Fibroblast of peridontal ligament (primary cell): ENCODE data around the gene SNAI3.
A peak's percentile ranks its signal among the peaks of the same experiment; 100 is the strongest.

ENCODE experiments used
- DNase-seq: peaks from one replicate; pipeline ENCODE4 v3.0.0-alpha.2; 2010; ENCODE audit errors: extremely low read depth

Gene SNAI3

DNA sequence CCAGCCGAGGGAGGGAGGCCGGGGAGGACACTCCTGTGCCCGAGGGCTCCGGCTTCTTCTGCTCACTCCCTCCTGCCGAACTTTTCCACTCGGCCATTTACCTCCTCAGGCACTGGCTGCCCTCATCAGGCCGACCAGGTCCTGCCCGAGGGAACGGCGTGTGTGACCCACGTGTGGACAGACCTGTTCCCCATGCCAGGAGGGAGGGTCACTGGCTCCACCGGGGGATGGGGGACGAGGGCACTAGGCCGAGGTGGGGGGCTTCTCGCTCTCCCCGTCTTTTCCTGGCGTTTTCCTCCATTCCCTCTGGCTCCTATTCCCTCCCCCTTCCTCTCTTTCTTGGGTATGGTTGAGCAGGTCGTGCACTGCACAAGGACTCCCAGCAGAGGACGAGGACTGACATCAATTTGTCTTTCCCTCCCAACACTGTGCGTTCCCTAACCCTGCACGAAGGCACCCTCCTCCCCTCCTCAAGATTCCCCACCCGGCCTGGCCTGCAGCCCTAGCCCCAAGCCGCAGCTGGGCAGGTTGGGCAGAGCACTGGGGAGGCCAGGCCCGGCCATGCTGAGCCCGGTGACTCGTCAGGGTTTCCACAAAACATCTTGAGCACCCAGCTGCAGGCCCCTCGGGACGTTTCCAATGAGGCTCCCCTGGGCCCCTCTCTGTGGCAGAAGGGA is 51.2 kb downstream of the SNAI3 start:
- DNase-seq, result no peak

DNA sequence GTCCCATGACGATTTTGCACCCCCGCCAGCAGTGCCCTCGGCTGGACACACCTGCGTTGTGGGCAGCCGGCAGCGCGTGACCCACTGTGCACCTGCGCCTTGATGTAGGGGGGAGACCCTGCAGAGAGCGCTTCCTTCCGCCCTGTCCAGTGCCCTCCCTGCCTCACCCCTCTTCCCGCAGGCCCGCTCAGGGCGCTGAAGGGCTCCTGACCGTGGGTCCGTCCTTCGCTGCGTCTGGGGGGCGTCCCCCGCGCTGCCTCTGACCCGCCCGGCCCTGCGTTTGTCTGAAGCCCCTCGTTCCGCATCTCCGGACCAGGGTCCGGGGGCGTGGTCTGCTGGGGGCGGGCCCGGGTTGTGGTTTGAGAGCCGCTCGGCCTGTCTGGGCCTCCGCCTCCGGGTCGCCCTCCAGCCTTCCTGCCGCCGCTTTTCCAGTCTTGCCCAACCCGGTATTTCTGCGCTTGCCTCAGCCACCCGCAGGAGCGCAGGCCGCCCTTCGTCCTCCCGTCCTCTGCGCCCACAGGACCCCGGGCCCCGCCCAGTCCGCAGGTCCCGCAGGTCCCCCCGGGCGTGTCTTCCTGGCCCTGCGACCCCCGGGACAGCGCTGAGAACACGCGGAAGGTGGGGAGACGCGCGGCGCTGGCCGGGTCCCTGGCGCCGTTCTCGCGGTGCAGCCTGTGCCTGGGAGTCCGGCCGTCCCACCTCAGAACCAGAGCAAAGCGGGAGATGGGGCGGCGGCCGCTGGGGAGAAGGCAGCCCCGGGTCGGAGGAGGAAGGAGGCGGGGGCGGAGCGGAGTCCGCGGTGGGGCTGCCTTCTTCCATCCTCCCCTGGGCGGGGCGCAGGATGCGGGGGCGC is 51.9 kb downstream of the SNAI3 start:
- DNase-seq, result peak; percentile 19

GRCh38 chr16:88633684-88634140 is 52.6 kb downstream of the SNAI3 start:
- no peak for DNase-seq

DNA sequence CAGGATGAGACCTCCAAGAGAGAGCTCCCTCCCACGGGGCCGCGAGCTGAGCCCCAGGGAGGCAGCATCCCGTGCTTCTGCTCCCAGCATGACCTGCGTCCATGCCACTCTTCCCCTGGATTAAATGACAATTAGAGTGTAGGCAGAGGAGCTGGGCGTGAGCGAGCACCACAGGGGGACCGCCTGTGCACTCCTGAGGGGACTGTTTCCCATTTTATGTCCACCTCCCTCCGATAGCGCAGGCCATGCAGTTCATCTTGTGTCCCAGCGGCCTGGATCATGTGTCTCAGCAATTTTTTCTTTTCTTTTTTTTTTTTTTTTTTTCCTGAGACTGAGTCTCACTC is 53.7 kb downstream of the SNAI3 start:
- no peak for DNase-seq

DNA sequence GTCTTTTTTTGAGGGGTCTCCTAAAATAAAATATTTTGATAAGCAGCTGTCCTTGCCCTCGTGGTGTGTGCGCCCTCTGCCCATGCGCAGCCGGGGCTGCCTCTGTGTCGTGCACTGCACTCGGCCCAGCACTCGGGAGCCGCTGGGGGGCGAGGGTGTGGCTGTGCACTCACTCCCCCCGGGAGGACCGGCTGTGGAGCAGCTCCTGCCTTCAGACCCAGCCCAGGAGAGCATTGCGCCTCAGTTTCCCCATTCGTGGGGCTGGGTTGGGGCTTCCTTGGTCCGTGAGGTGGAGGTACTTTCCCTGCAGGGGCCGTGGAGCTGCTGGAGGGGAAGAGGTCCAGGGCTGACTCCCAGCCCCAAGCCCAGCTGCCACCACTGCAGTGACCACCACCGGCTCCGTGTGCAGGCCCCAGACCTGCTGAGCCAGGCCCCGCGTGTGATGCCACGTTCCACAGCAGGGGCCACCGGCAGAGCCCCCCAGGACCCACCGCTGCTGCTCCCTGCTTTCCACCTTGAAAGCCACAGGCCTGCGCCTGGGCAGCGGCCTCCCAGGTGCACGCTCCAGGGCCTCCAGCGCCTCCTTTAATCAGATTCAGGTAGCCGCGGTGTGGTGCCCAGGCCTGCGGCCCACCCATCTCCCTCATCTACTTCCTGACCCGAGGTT is 54.3 kb downstream of the SNAI3 start:
- no peak for DNase-seq

DNA sequence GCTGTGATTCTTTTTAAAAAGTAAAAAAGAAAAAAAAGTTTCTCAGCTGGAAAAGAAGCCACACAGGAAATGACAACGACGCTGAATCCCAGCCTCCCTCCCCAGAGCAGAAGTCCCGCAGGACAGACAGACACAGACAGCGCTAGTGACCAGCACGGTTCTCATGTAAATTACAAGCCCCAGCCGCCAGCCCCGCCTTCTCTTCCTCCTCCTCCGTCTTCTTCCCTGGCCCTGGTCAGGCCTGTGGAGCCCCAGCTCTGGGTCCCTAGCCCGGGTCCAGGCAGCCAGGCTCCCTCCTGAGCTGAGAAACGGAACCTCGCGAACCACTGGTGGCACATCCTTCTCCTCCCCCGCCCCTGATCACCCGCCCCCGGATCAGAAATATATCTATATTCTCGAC is 54.9 kb downstream of the SNAI3 start:
- no peak for DNase-seq

- no peak for DNase-seq
Measured at GRCh38 chr16:88630941-88631340, 55.4 kb downstream of the SNAI3 start.

- no peak for DNase-seq
Measured at GRCh38 chr16:88630433-88630832, 55.9 kb downstream of the SNAI3 start.

GRCh38 chr16:88629835-88630234 is 56.5 kb downstream of the SNAI3 start:
- DNase-seq, result no peak

- DNase-seq, result no peak
Measured at GRCh38 chr16:88628512-88628974, 57.8 kb downstream of the SNAI3 start.
